ENCODE data around the gene HCN2.

HCN2 gene

DNA sequence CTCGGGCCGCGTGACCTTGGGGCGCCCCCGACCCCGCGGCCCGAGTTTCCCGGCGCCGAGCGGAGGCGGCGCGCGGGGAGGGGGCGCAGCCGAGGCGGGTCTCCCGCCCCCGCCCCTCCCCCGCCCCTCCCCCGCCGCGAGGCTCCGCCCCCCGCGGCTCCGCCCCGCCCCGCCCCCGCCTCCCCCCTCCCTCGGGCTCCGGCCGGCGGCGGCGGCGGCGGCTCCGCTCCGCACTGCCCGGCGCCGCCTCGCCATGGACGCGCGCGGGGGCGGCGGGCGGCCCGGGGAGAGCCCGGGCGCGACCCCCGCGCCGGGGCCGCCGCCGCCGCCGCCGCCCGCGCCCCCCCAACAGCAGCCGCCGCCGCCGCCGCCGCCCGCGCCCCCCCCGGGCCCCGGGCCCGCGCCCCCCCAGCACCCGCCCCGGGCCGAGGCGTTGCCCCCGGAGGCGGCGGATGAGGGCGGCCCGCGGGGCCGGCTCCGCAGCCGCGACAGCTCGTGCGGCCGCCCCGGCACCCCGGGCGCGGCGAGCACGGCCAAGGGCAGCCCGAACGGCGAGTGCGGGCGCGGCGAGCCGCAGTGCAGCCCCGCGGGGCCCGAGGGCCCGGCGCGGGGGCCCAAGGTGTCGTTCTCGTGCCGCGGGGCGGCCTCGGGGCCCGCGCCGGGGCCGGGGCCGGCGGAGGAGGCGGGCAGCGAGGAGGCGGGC lies at the start of gene HCN2:
Gene HCN2 (plus strand): TSS at position 189 of the 703 bp plus-strand sequence. CDS start 65 bp downstream, at position 254.
- H3K9me3 Mint-ChIP-seq = no peaks in the 10 kb centered on the region
- H3K27ac Mint-ChIP-seq = peak within 1 kb of the TSS; percentile 14
- peaks cover 4% of the 10 kb centered on the region for H3K27me3 Mint-ChIP-seq
- H3K36me3 Mint-ChIP-seq = no peaks in the 10 kb centered on the region
- peak within 1 kb of the TSS; percentile 43 for H3K4me3 Mint-ChIP-seq
- no peak for ATAC-seq (ENCODE audit: low read depth)
- DNase-seq (ENCODE audit: low spot score in 2 of 2) = no peak
- H3K4me1 Mint-ChIP-seq = peaks cover 2% of the 10 kb centered on the region

DNA sequence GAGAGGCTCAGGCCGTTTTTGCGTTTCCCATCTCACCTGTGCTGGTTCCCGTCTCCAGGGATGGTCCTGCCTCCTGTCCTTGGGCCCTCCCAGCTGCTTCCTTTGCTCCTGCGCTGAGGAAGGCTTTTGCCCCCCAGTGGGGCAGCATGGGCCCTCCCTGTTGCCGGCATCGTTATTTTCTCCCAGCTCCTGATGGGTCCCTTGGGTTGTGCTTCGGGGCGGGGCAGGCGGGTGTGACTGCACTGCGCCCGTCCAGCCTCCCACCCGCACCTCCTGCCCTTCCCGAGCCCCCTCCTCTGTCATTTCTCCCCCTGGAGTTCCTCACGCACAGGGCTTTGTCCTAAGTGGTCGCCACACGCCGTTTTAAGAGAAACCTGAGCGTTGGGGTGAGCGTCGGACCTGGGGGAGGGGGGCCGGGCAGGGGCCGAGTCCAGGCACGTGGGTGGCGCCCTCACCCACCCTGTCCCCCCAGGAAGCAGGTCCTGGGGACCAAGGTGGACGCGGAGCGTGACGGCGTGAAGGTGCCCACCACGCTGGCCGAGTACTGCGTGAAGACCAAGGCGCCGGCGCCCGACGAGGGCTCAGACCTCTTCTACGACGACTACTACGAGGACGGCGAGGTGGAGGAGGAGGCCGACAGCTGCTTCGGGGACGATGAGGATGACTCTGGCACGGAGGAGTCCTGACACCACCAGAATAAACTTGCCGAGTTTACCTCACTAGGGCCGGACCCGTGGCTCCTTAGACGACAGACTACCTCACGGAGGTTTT lies 48.6 kb upstream of the HCN2 start:
- H3K27ac Mint-ChIP-seq = no peak overlapping the region
- DNase-seq (ENCODE audit: low spot score in 2 of 2) = no peak
- H3K36me3 Mint-ChIP-seq = peaks cover 4% of the 10 kb centered on the region
- peaks cover 2% of the 10 kb centered on the region for H3K4me1 Mint-ChIP-seq
- H3K27me3 Mint-ChIP-seq = peaks cover 6% of the 10 kb centered on the region
- no peak overlapping the region for H3K4me3 Mint-ChIP-seq
- no peak for ATAC-seq (ENCODE audit: low read depth)
- H3K9me3 Mint-ChIP-seq = peaks cover 2% of the 10 kb centered on the region

DNA sequence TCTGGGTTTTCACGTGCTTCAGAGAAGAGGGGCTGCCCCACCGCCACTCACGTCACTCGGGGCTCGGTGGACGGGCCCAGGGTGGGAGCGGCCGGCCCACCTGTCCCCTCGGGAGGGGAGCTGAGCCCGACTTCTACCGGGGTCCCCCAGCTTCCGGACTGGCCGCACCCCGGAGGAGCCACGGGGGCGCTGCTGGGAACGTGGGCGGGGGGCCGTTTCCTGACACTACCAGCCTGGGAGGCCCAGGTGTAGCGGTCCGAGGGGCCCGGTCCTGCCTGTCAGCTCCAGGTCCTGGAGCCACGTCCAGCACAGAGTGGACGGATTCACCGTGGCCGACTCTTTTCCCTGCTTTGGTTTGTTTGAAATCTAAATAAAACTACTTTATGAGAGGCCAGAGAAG lies 48.0 kb upstream of the HCN2 start:
- Mint-ChIP-seq H3K27ac (no peak overlapping the region), H3K27me3 (peaks cover 6% of the 10 kb centered on the region), H3K9me3 (peaks cover 2% of the 10 kb centered on the region), H3K4me3 (no peak overlapping the region), H3K36me3 (peaks cover 3% of the 10 kb centered on the region), H3K4me1 (peaks cover 2% of the 10 kb centered on the region)
- ATAC-seq (ENCODE audit: low read depth) (no peak), DNase-seq (ENCODE audit: low spot score in 2 of 2) (no peak)

- no peak overlapping the region for H3K4me3 Mint-ChIP-seq
- peaks cover 2% of the 10 kb centered on the region for H3K4me1 Mint-ChIP-seq
- ATAC-seq (ENCODE audit: low read depth) = no peak
- DNase-seq (ENCODE audit: low spot score in 2 of 2) = no peak
- peaks cover 2% of the 10 kb centered on the region for H3K9me3 Mint-ChIP-seq
- H3K27me3 Mint-ChIP-seq = peaks cover 6% of the 10 kb centered on the region
- no peak overlapping the region for H3K27ac Mint-ChIP-seq
- peaks cover 2% of the 10 kb centered on the region for H3K36me3 Mint-ChIP-seq
These were observed 47.4 kb upstream of the HCN2 start for GRCh38 chr19:542173-542866.

DNA sequence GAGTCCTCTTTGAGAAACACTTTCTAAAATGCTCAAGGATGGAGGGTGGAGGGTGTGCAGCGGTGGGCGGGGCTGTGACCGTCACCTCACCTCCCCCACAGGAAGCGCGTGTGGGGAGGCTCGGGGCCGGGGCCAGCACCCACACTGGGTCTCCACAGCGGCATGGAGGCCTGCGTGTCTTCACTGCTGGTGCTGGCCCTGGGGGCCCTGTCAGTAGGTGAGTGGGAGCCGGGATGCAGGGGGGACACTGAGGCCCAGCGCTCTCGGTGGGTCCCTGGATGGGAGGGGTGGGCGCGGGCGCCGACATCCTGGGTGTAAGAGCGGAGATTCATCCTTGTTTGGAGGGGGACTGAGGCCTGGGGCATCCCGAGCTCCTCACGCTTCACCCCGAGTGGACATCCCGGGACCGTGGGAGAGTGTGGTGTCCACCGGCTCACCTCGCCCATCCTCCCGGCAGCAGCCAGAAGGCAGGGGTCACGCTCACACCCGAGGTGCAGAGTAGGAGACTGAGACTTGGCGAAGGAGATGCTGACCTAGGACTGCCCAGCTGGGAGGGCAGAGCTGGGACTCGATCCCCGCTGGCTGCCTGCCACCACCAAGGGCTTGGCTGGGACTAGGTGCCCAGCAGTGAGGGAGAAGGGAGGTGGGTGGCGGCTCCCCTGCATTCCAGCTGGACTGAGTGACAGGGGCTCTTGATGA lies 45.6 kb upstream of the HCN2 start, which contains the start of gene GZMM:
Gene GZMM (plus strand): TSS at position 144 of the 699 bp plus-strand sequence. CDS start 19 bp downstream, at position 163.
- ATAC-seq (ENCODE audit: low read depth) (peak; percentile 60), DNase-seq (ENCODE audit: low spot score in 2 of 2) (no peak)
- H3K9me3 Mint-ChIP-seq = peaks cover 2% of the 10 kb centered on the region
- H3K4me3 Mint-ChIP-seq = no peak within 1 kb of the TSS
- H3K36me3 Mint-ChIP-seq = no peaks in the 10 kb centered on the region
- H3K4me1 Mint-ChIP-seq = peaks cover 2% of the 10 kb centered on the region
- H3K27ac Mint-ChIP-seq = no peak within 1 kb of the TSS
- H3K27me3 Mint-ChIP-seq = peaks cover 8% of the 10 kb centered on the region

DNA sequence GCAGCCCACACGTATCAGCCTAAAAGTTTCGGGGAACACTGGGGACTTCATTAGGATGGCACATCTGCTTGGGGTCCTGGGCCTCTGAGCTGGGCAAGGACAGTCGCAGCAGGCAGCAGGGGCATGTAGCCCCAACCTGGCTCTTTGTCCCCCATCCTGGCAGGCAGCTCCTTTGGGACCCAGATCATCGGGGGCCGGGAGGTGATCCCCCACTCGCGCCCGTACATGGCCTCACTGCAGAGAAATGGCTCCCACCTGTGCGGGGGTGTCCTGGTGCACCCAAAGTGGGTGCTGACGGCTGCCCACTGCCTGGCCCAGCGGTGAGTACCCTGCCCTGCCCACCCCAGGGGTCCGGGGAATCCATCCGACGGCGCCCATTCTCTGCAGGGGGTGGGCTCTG lies 42.6 kb upstream of the HCN2 start:
- no peak overlapping the region for H3K27ac Mint-ChIP-seq
- H3K4me3 Mint-ChIP-seq = no peak overlapping the region
- no peak for ATAC-seq (ENCODE audit: low read depth)
- H3K9me3 Mint-ChIP-seq = peaks cover 2% of the 10 kb centered on the region
- H3K4me1 Mint-ChIP-seq = peaks cover 2% of the 10 kb centered on the region
- H3K27me3 Mint-ChIP-seq = peaks cover 10% of the 10 kb centered on the region
- no peaks in the 10 kb centered on the region for H3K36me3 Mint-ChIP-seq
- no peak for DNase-seq (ENCODE audit: low spot score in 2 of 2)

GRCh38 chr19:547836-548720 lies 41.6 kb upstream of the HCN2 start:
- DNase-seq (ENCODE audit: low spot score in 2 of 2) = no peak
- H3K36me3 Mint-ChIP-seq = no peaks in the 10 kb centered on the region
- ATAC-seq (ENCODE audit: low read depth) = no peak
- H3K27me3 Mint-ChIP-seq = peaks cover 11% of the 10 kb centered on the region
- peaks cover 2% of the 10 kb centered on the region for H3K9me3 Mint-ChIP-seq
- H3K4me3 Mint-ChIP-seq = no peak overlapping the region
- H3K4me1 Mint-ChIP-seq = peaks cover 2% of the 10 kb centered on the region
- H3K27ac Mint-ChIP-seq = no peak overlapping the region

DNA sequence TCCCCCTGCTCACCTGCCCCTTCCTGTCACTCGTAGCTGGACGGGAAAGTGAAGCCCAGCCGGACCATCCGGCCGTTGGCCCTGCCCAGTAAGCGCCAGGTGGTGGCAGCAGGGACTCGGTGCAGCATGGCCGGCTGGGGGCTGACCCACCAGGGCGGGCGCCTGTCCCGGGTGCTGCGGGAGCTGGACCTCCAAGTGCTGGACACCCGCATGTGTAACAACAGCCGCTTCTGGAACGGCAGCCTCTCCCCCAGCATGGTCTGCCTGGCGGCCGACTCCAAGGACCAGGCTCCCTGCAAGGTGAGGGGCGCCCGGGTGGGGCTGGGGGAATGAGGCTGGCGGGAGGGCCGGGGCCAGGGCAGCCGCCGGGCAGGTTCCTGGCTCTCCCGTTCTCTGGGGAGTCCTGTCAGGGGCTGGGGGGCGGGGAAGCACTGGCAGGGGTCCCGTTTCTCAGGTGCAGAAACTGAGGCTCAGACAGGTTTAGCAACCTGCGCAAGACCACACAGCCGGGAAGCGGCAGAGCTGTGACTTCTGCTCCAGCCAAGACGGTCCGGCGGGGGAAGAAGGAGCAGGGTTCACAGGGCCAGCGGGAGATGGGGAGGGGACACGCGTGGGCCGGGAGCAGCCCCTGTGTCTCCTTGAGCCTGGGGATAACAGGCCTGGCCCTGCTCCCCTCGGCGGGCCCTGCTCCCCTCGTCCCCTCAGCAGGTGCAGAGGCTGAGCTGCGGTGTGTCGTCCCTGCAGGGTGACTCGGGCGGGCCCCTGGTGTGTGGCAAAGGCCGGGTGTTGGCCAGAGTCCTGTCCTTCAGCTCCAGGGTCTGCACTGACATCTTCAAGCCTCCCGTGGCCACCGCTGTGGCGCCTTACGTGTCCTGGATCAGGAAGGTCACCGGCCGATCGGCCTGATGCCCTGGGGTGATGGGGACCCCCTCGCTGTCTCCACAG lies 40.5 kb upstream of the HCN2 start:
- Mint-ChIP-seq H3K4me1 (peaks cover 2% of the 10 kb centered on the region), H3K9me3 (peaks cover 2% of the 10 kb centered on the region), H3K27me3 (peaks cover 11% of the 10 kb centered on the region), H3K36me3 (no peaks in the 10 kb centered on the region), H3K27ac (no peak overlapping the region), H3K4me3 (no peak overlapping the region)
- DNase-seq (ENCODE audit: low spot score in 2 of 2) (no peak), ATAC-seq (ENCODE audit: low read depth) (no peak)

GRCh38 chr19:554817-555216 lies 34.9 kb upstream of the HCN2 start:
- ATAC-seq (ENCODE audit: low read depth) = no peak
- Mint-ChIP-seq H3K36me3 (no peaks in the 10 kb centered on the region), H3K4me3 (no peak overlapping the region), H3K27ac (no peak overlapping the region), H3K9me3 (no peaks in the 10 kb centered on the region), H3K4me1 (no peaks in the 10 kb centered on the region), H3K27me3 (peaks cover 8% of the 10 kb centered on the region)
- no peak for DNase-seq (ENCODE audit: low spot score in 2 of 2)

- Mint-ChIP-seq H3K36me3 (no peaks in the 10 kb centered on the region), H3K27me3 (peaks cover 8% of the 10 kb centered on the region), H3K4me1 (no peaks in the 10 kb centered on the region), H3K27ac (no peak overlapping the region), H3K9me3 (no peaks in the 10 kb centered on the region), H3K4me3 (no peak overlapping the region)
- DNase-seq (ENCODE audit: low spot score in 2 of 2) (no peak), ATAC-seq (ENCODE audit: low read depth) (no peak)
These were observed 34.2 kb upstream of the HCN2 start for GRCh38 chr19:555474-555808.

DNA sequence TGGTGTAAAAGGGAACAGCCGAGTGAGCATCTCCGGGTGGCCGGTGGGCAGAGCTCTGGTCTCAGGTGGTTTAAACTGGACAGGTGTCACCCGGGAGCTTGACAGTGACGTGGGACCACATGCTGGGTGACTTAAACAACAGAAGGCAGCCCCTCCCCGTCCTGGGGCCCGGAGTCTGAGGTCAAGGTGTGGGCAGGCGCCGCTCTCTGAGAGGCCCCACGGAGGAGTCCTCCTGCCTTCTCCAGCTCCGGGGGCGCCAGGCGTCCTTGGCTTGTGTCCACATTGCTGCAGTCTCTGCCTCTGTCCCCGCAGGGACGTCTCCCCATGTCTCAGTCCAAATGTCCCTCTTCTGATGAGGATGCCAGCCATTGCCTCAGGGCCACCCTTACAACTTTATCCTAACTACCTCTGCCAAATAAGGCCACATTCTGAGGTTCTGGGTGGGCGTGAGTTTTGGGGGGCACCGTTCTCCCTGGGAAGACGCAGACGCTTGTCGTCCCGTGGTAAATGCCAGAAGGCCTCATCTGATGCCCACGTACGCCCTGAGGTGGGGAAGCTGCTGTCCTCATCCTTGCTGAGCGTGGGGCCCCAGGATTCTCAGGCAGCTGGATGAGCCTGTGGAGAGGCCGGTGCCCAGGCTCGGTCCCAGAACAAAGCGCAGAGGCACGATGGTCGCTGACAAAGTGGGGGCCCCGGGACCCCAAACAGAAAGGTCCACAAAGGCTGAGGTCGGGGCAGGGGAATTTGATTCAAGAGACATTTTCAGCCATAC lies 32.9 kb upstream of the HCN2 start:
- ATAC-seq (ENCODE audit: low read depth) = no peak
- no peak overlapping the region for H3K4me3 Mint-ChIP-seq
- H3K9me3 Mint-ChIP-seq = no peaks in the 10 kb centered on the region
- peaks cover 7% of the 10 kb centered on the region for H3K27me3 Mint-ChIP-seq
- H3K27ac Mint-ChIP-seq = no peak overlapping the region
- DNase-seq (ENCODE audit: low spot score in 2 of 2) = no peak
- H3K4me1 Mint-ChIP-seq = no peaks in the 10 kb centered on the region
- no peaks in the 10 kb centered on the region for H3K36me3 Mint-ChIP-seq
